Measurements from ENCODE around the gene ROCK2. TPM values are rescaled to one million over a fixed set of nuclear protein-coding genes. Genes with fewer than 3 reads are reported as not detected.

The ROCK2 gene
- total and polyA plus RNA-seq, 2 of the 13 experiments (the other 11 are each of a cell fraction or from before 2014, with no cell fraction given) = 38.1 to 119 TPM

DNA sequence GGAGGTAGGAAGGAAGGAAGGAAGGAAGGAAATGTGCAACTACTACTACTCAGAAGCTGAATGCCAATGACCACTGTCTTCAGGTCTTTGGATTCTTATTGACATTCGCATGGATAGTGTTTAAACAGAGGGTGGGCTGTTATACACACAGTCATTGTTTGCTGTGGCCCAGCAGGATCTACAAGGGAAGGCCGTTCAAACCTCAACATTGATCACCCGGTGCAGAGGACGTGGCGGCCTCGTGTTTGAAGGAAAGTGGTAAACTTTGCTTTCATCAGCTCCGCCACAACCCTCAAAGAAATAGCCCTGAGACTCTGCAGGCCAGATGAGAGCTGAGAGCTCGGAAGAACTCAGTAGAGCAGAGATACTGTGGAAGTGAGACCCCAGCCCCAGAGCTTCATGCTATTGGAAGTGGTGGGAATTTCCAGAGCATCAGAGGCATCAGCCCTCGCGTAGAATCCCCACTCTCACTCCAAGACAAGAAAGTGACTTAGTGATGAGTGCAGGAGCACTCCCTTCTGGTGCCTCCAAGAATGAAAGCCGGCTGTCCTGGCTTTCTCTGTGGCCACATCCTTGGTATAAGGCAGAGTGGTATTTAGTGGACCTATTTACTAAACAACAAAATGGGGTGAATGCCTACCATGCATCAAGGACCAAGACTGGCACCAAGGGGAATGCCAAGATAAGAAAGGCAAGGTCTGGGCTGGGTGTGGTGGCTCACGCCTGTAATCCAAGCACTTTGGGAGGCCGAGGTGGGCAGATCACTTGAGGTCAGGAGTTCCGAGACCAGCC lies 10.1 kb upstream of the ROCK2 start (continued):
- TF ChIP-seq HHEX (CRISPR knock-in tag; IDR thresholded peaks at IDR 0.05) (peak; percentile 97), ZFP1 (CRISPR knock-in tag; IDR thresholded peaks at IDR 0.05) (peak; percentile 97), ZNF414 (CRISPR knock-in tag; IDR thresholded peaks at IDR 0.05) (peak; percentile 98), ZSCAN5A (CRISPR knock-in tag; IDR thresholded peaks at IDR 0.05; ENCODE audit: borderline replicate concordance) (peak; percentile 92; the same call in 1 of the 2 replicates), FOXA1 (IDR thresholded peaks at IDR 0.05) (peak; percentile 99), FOXA1 (CRISPR knock-in tag; IDR thresholded peaks at IDR 0.05) (peak; percentile 100), DR1 (CRISPR knock-in tag; IDR thresholded peaks at IDR 0.05) (peak; percentile 44; the same call in 1 of the 2 replicates), NR3C1 (CRISPR knock-in tag; IDR thresholded peaks at IDR 0.05) (no peak), FUBP1 (CRISPR knock-in tag; IDR thresholded peaks at IDR 0.05; ENCODE audit: borderline replicate concordance) (peak; percentile 40; the same call in 1 of the 2 replicates), NFE2L2 (IDR thresholded peaks at IDR 0.05; ENCODE audit: low read length) (peak; percentile 77), ERF (CRISPR knock-in tag; IDR thresholded peaks at IDR 0.05) (peak; percentile 99), SRY (CRISPR knock-in tag; IDR thresholded peaks at IDR 0.05) (no peak; the same call in 1 of the 2 replicates), ZKSCAN8 (CRISPR knock-in tag; IDR thresholded peaks at IDR 0.05; ENCODE audit: borderline replicate concordance) (peak; percentile 97), NFE2 (CRISPR knock-in tag; IDR thresholded peaks at IDR 0.05) (peak; percentile 76), ZNF740 (CRISPR knock-in tag; IDR thresholded peaks at IDR 0.05) (peak; percentile 80; the same call in 1 of the 2 replicates), NAIF1 (CRISPR knock-in tag; IDR thresholded peaks at IDR 0.05; ENCODE audit: borderline replicate concordance) (peak; percentile 11; the same call in 1 of the 2 replicates), TRAFD1 (CRISPR knock-in tag; IDR thresholded peaks at IDR 0.05; ENCODE audit: borderline replicate concordance) (no peak), ARNTL (CRISPR knock-in tag; IDR thresholded peaks at IDR 0.05) (no peak; the same call in 1 of the 2 replicates), ZNF75D (CRISPR knock-in tag; IDR thresholded peaks at IDR 0.05; ENCODE audit: borderline replicate concordance) (no peak), DRAP1 (CRISPR knock-in tag; IDR thresholded peaks at IDR 0.05) (peak; percentile 91), NFYC (CRISPR knock-in tag; IDR thresholded peaks at IDR 0.05) (peak; percentile 62), ZBTB21 (CRISPR knock-in tag; IDR thresholded peaks at IDR 0.05) (peak; percentile 52; the same call in 1 of the 2 replicates), CCAR2 (optimal IDR thresholded peaks at IDR 0.05; ENCODE audit: low read depth, low read length) (peak; percentile 97)

All from HepG2 (cell line).